ENCODE measurements around the gene SNAPIN. TPM values are rescaled to one million over a fixed set of nuclear protein-coding genes. Genes with fewer than 3 reads are reported as not detected.
A peak's percentile ranks its signal among the peaks of the same experiment; 100 is the strongest.

The SNAPIN gene
- total RNA-seq, 1 donor from 2014 or later = 50.4 TPM

GRCh38 chr1:153616917-153617311, 41.6 kb upstream of the SNAPIN start:
- no peak for DNase-seq
- H3K4me1 Mint-ChIP-seq = no peaks in the 10 kb centered on the region
- H3K27me3 Mint-ChIP-seq = no peaks in the 10 kb centered on the region
- no peak for ATAC-seq (ENCODE audit: low read depth)
- H3K4me3 Mint-ChIP-seq = no peak overlapping the region
- ChIA-PET POLR2A (interaction anchor here (2.5 kb wide), 1 partner anchor 17 kb away, joined by 10 read pairs; the partner anchor contains the start of gene CHTOP), CTCF (interaction anchor here (1.0 kb wide), 1 partner anchor 10 kb away, joined by 3 read pairs; the partner anchor contains the start of gene S100A13)
- H3K27ac Mint-ChIP-seq = no peak overlapping the region
- no peak for TF ChIP-seq CTCF (IDR thresholded peaks at IDR 0.05)
- H3K36me3 Mint-ChIP-seq (ENCODE audit: low read depth) = no peaks in the 10 kb centered on the region
- H3K9me3 Mint-ChIP-seq = no peaks in the 10 kb centered on the region
- intact Hi-C loops (cut with micrococcal nuclease) = no loop called here

GRCh38 chr1:153617663-153618062, 40.8 kb upstream of the SNAPIN start:
- Mint-ChIP-seq H3K4me1 (peaks cover 1% of the 10 kb centered on the region), H3K36me3 (ENCODE audit: low read depth) (no peaks in the 10 kb centered on the region), H3K27ac (no peak overlapping the region), H3K4me3 (no peak overlapping the region), H3K27me3 (no peaks in the 10 kb centered on the region), H3K9me3 (no peaks in the 10 kb centered on the region)
- ChIA-PET POLR2A (interaction anchor here (1.1 to 2.5 kb wide), 2 partner anchors 10 to 16 kb away, joined by 3 to 10 read pairs; partner anchors contain the start of gene CHTOP), CTCF (interaction anchor here (1.0 kb wide), 1 partner anchor 9 kb away, joined by 3 read pairs; the partner anchor contains the start of gene S100A13)
- ATAC-seq (ENCODE audit: low read depth) = no peak
- intact Hi-C loops (cut with micrococcal nuclease) = no loop called here
- no peak for DNase-seq
- no peak for TF ChIP-seq CTCF (IDR thresholded peaks at IDR 0.05)

GRCh38 chr1:153619171-153619570, 39.3 kb upstream of the SNAPIN start:
- ChIA-PET POLR2A (interaction anchor here (0.5 to 2.5 kb wide), 4 partner anchors 9 to 306 kb away, joined by 3 to 10 read pairs (median 4); partner anchors contain the start of genes CHTOP and S100A1), CTCF (no interaction called here)
- Mint-ChIP-seq H3K36me3 (ENCODE audit: low read depth) (no peaks in the 10 kb centered on the region), H3K27ac (no peak overlapping the region), H3K27me3 (no peaks in the 10 kb centered on the region), H3K9me3 (no peaks in the 10 kb centered on the region), H3K4me3 (no peak overlapping the region), H3K4me1 (peaks cover 7% of the 10 kb centered on the region)
- DNase-seq (no peak), ATAC-seq (ENCODE audit: low read depth) (no peak)
- intact Hi-C loops (cut with micrococcal nuclease) = no loop called here
- TF ChIP-seq CTCF (IDR thresholded peaks at IDR 0.05) = no peak

GRCh38 chr1:153623101-153623500, 35.4 kb upstream of the SNAPIN start:
- ChIA-PET POLR2A (interaction anchor here (1.4 to 2.3 kb wide), 2 partner anchors 11 to 24 kb away, joined by 4 to 10 read pairs; partner anchors contain the start of gene CHTOP), CTCF (no interaction called here)
- no peak for ATAC-seq (ENCODE audit: low read depth)

More at GRCh38 chr1:153623101-153623500, 35.4 kb upstream of the SNAPIN start:
- TF ChIP-seq CTCF (IDR thresholded peaks at IDR 0.05) = no peak
- intact Hi-C loops (cut with micrococcal nuclease) = no loop called here
- Mint-ChIP-seq H3K4me3 (no peak overlapping the region), H3K36me3 (ENCODE audit: low read depth) (no peaks in the 10 kb centered on the region), H3K27me3 (no peaks in the 10 kb centered on the region), H3K27ac (peak overlapping the region; percentile 37), H3K4me1 (peaks cover 21% of the 10 kb centered on the region), H3K9me3 (no peaks in the 10 kb centered on the region)
- no peak for DNase-seq
